ENCODE results near the gene CDC6.
A peak's percentile ranks its signal among the peaks of the same experiment; 100 is the strongest.

The CDC6 gene

GRCh38 chr17:40287494-40288369, at the start of gene CDC6:
CDC6 (plus strand) TSS chr17:40287879; CDS start chr17:40289421, 1,542 bp downstream.
- peak; percentile 88 to 97 for DNase-seq

- DNase-seq: no peak
Measured at GRCh38 chr17:40241252-40241834, 46.3 kb upstream of the CDC6 start.

- DNase-seq: no peak
Measured at GRCh38 chr17:40242774-40243173, 44.9 kb upstream of the CDC6 start.

GRCh38 chr17:40243761-40244160, 43.9 kb upstream of the CDC6 start:
- no peak for DNase-seq

GRCh38 chr17:40244255-40244654, 43.4 kb upstream of the CDC6 start:
- DNase-seq: no peak

- no peak for DNase-seq
Measured at GRCh38 chr17:40247926-40248495, 39.7 kb upstream of the CDC6 start.

GRCh38 chr17:40248507-40248906, 39.2 kb upstream of the CDC6 start:
- no peak for DNase-seq

GRCh38 chr17:40251576-40251975, 36.1 kb upstream of the CDC6 start:
- no peak for DNase-seq

GRCh38 chr17:40253565-40253964, 34.1 kb upstream of the CDC6 start:
- no peak for DNase-seq

- DNase-seq: no peak
Measured at GRCh38 chr17:40259505-40259904, 28.2 kb upstream of the CDC6 start.

GRCh38 chr17:40260528-40260927, 27.2 kb upstream of the CDC6 start:
- no peak for DNase-seq

- no peak for DNase-seq
Measured at GRCh38 chr17:40264458-40265185, 23.1 kb upstream of the CDC6 start.

- DNase-seq: no peak
Measured at GRCh38 chr17:40265337-40265736, 22.3 kb upstream of the CDC6 start.

GRCh38 chr17:40266882-40267281, 20.8 kb upstream of the CDC6 start:
- no peak for DNase-seq

GRCh38 chr17:40268141-40268712, 19.5 kb upstream of the CDC6 start:
- DNase-seq: no peak

- DNase-seq: no peak
Measured at GRCh38 chr17:40278414-40278813, 9.3 kb upstream of the CDC6 start.

- no peak for DNase-seq
Measured at GRCh38 chr17:40279402-40279801, 8.3 kb upstream of the CDC6 start.

- no peak for DNase-seq
Measured at GRCh38 chr17:40281663-40282062, 6.0 kb upstream of the CDC6 start.

- no peak for DNase-seq
Measured at GRCh38 chr17:40283662-40284061, 4.0 kb upstream of the CDC6 start.

GRCh38 chr17:40284085-40284713, 3.5 kb upstream of the CDC6 start:
- DNase-seq: no peak

- no peak for DNase-seq
Measured at GRCh38 chr17:40286473-40286872, 1.2 kb upstream of the CDC6 start.

GRCh38 chr17:40287159-40287493, 553 bp upstream of the CDC6 start:
- DNase-seq: no peak
